Measurements from ENCODE around the gene LPP.
A peak's percentile ranks its signal among the peaks of the same experiment; 100 is the strongest.

The LPP gene

DNA sequence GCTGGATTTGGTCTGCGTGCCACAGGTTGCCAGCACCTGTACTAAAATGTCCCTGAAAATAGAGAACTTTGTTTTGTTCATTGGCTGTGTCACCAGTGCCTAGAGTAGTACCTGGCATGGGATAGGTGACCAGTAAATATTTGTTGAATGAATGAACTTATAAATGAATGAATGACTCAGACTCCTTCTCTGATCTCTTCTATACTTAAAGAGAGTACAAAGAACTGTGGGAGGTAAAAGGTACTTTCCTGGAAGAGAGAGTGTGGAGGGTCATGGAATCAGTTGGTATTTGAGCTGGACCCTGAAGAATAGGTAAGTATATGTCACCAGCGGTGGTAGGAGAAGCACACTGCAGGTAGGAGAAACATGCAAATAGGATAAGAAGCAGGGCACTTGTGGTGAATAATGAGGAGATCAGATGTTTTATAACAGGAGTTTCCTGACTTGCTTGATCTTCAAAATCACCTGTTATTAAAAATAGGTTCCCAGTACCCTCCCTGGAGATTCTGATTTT is 149.4 kb downstream of the LPP start:
- Histone ChIP-seq H4K20me1 (ENCODE audit: control insufficient read depth, insufficient read depth, low read depth, low read length) (no peaks in the 10 kb centered on the region), H3K9me3 (ENCODE audit: control insufficient read depth, insufficient read depth, low read length) (no peaks in the 10 kb centered on the region), H3F3A (ENCODE audit: control insufficient read depth, insufficient read depth) (0 out of 2 replicates have a peak, but pooled peaks cover 3% of the 10 kb centered on the region), H3K4me3 (ENCODE audit: low read length) (no peak overlapping the region), H3K9me2 (replicated peaks; ENCODE audit: control insufficient read depth, low read length) (no peaks in the 10 kb centered on the region), H3K27me3 (ENCODE audit: control insufficient read depth, low read length) (no peaks in the 10 kb centered on the region), H3K27ac (ENCODE audit: low read depth, low read length) (no peak overlapping the region), H3K4me2 (ENCODE audit: low read length) (0 out of 2 replicates have a peak overlapping the region, but pooled peaks have one; percentile 10), H3K4me1 (ENCODE audit: control insufficient read depth, low read length) (peaks cover 62% of the 10 kb centered on the region), H3K79me2 (ENCODE audit: control insufficient read depth, low read length) (peaks cover 57% of the 10 kb centered on the region), H3K36me3 (ENCODE audit: control insufficient read depth, low read length) (peaks cover 17% of the 10 kb centered on the region; the same call in 1 of the 2 replicates)
- no peak for TF ChIP-seq CTCF (IDR thresholded peaks at IDR 0.05; ENCODE audit: low read depth, low read length, poor library complexity, severe bottlenecking)
- no peak for TF ChIP-seq EZH2phosphoT487 (IDR thresholded peaks at IDR 0.05; ENCODE audit: borderline replicate concordance, low read length)

DNA sequence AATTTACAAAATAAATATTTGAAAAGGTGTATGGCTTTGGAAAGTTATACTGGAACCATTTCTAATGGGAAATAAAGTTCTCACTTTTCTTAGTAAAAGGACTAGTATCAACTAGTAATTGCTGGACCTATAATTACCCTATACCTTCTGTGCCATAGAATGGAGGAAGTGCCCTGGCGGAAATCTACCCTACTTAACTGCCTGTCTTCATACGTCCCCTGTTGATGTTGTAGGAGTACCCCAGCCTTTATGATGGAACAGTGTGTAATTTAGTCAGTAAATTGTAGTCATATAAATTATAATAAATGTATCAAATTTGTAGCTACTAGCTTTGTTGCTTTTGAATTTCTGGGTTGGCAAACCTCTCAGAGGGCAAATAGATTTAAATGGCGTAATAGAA is 149.9 kb downstream of the LPP start:
- Histone ChIP-seq H3K36me3 (ENCODE audit: control insufficient read depth, low read length) (peaks cover 17% of the 10 kb centered on the region; the same call in 1 of the 2 replicates), H3K9me2 (replicated peaks; ENCODE audit: control insufficient read depth, low read length) (no peaks in the 10 kb centered on the region), H3K4me1 (ENCODE audit: control insufficient read depth, low read length) (peaks cover 58% of the 10 kb centered on the region), H3K9me3 (ENCODE audit: control insufficient read depth, insufficient read depth, low read length) (no peaks in the 10 kb centered on the region), H4K20me1 (ENCODE audit: control insufficient read depth, insufficient read depth, low read depth, low read length) (no peaks in the 10 kb centered on the region), H3K79me2 (ENCODE audit: control insufficient read depth, low read length) (peaks cover 55% of the 10 kb centered on the region), H3K27ac (ENCODE audit: low read depth, low read length) (no peak overlapping the region), H3K4me3 (ENCODE audit: low read length) (no peak overlapping the region), H3F3A (ENCODE audit: control insufficient read depth, insufficient read depth) (0 out of 2 replicates have a peak, but pooled peaks cover 3% of the 10 kb centered on the region), H3K4me2 (ENCODE audit: low read length) (no peak overlapping the region), H3K27me3 (ENCODE audit: control insufficient read depth, low read length) (no peaks in the 10 kb centered on the region)
- TF ChIP-seq EZH2phosphoT487 (IDR thresholded peaks at IDR 0.05; ENCODE audit: borderline replicate concordance, low read length) (no peak), CTCF (IDR thresholded peaks at IDR 0.05; ENCODE audit: low read depth, low read length, poor library complexity, severe bottlenecking) (no peak)

GRCh38 chr3:188304501-188304900 is 150.5 kb downstream of the LPP start:
- no peak for TF ChIP-seq CTCF (IDR thresholded peaks at IDR 0.05; ENCODE audit: low read depth, low read length, poor library complexity, severe bottlenecking)
- TF ChIP-seq EZH2phosphoT487 (IDR thresholded peaks at IDR 0.05; ENCODE audit: borderline replicate concordance, low read length), result no peak
- Histone ChIP-seq H3K27me3 (ENCODE audit: control insufficient read depth, low read length) (no peaks in the 10 kb centered on the region), H3K36me3 (ENCODE audit: control insufficient read depth, low read length) (peaks cover 17% of the 10 kb centered on the region), H3F3A (ENCODE audit: control insufficient read depth, insufficient read depth) (0 out of 2 replicates have a peak, but pooled peaks cover 3% of the 10 kb centered on the region), H3K9me2 (replicated peaks; ENCODE audit: control insufficient read depth, low read length) (no peaks in the 10 kb centered on the region), H3K27ac (ENCODE audit: low read depth, low read length) (no peak overlapping the region), H3K4me3 (ENCODE audit: low read length) (no peak overlapping the region), H3K79me2 (ENCODE audit: control insufficient read depth, low read length) (peaks cover 52% of the 10 kb centered on the region), H3K9me3 (ENCODE audit: control insufficient read depth, insufficient read depth, low read length) (no peaks in the 10 kb centered on the region), H4K20me1 (ENCODE audit: control insufficient read depth, insufficient read depth, low read depth, low read length) (no peaks in the 10 kb centered on the region), H3K4me1 (ENCODE audit: control insufficient read depth, low read length) (peaks cover 54% of the 10 kb centered on the region), H3K4me2 (ENCODE audit: low read length) (no peak overlapping the region)
